GM10248 (cell line): ENCODE data around the gene OR2J3.
"Not testable (repeated sequence)": the region's sequence is repeated elsewhere in the genome, so short reads cannot be mapped to it uniquely, and the experiment has no call there.

Experiments
- CTCF ChIA-PET: fragments of 300-600 bp; sonication (Branson Sonifier 250); formaldehyde crosslinking; extraction: SDS; loops from one replicate; lab custom pipeline; 2021; ENCODE audit warnings: antibody characterized with exemption; lab: Yijun Ruan, JAX
- POLR2A ChIA-PET: fragments of 350-650 bp; sonication (Branson Sonifier 250); formaldehyde crosslinking; extraction: SDS; loops from one replicate; lab custom pipeline; 2020; ENCODE audit warnings: antibody characterized with exemption; lab: Yijun Ruan, JAX
- DNase-seq: peaks from one replicate; pipeline ENCODE4 v3.0.0; 2012; ENCODE audit errors: extremely low spot score
- TF ChIP-seq, protein P1 (sequence below): IDR thresholded peaks from 2 replicates; pipeline ENCODE4 v1.5.1; 2012; ENCODE audit warnings: mild to moderate bottlenecking, low read depth; ENCODE audit errors: extremely low read depth, missing control alignments, control extremely low read depth

Gene OR2J3

DNA sequence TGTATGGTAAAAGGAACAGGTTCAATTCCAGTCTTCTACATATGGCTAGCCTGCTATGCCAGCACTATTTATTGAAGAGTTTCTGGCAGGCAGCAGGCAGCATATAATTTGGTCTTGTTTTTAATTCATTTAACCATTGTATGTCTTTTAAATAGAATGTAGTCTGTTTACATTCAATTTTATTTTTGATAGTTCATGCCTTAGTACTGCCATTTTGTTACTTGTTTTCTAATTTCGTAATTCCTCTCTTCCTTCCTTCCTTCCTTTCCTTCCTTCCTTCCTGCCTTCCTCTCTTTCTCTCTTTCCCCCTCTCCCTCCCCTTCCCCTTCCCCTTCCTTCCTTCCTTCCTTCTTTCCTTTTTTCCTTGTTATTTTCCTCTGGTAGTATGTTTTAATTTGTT is 45.2 kb downstream of the OR2J3 start:
- ChIA-PET CTCF (no interaction called here), POLR2A (no interaction called here)
- no peak for DNase-seq
- TF ChIP-seq, protein P1, sequence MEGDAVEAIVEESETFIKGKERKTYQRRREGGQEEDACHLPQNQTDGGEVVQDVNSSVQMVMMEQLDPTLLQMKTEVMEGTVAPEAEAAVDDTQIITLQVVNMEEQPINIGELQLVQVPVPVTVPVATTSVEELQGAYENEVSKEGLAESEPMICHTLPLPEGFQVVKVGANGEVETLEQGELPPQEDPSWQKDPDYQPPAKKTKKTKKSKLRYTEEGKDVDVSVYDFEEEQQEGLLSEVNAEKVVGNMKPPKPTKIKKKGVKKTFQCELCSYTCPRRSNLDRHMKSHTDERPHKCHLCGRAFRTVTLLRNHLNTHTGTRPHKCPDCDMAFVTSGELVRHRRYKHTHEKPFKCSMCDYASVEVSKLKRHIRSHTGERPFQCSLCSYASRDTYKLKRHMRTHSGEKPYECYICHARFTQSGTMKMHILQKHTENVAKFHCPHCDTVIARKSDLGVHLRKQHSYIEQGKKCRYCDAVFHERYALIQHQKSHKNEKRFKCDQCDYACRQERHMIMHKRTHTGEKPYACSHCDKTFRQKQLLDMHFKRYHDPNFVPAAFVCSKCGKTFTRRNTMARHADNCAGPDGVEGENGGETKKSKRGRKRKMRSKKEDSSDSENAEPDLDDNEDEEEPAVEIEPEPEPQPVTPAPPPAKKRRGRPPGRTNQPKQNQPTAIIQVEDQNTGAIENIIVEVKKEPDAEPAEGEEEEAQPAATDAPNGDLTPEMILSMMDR: no peak

DNA sequence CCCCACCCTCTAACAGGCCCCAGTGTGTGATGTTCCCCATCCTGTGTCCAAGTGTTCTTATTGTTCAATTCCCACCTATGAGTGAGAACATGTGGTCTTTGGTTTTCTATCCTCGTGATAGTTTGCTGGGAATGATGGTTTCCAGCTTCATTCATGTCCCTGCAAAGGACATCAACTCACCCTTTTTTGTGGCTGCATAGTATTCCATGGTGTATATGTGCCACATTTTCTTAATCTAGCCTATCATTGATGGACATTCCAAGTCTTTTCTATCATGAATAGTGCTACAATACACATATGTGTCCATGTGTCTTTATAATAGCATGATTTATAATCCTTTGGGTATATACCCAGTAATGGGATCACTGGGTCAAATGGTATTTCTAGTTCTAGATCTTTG is 47.3 kb downstream of the OR2J3 start:
- POLR2A ChIA-PET, DNase-seq: not testable (repeated sequence)

DNA sequence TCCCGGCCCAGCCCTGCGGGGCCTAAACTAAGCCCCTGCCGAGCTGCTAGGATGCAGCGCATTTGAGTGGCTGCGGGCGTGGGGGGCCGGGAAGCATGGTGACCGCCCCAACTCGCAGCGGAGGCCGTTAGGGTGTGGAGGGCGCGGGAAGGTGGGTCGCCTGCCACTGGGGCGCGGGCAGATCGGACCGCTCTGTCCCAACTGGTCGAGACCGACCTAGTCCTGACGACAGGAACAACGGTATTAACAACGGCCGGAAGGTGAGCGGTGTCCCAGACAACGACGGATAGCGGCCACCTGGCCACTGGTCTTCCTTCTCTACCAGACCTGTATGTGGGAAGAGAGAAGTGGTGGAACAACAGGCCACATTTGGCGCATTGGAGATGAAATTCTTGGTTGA is 52.1 kb downstream of the OR2J3 start:
- CTCF ChIA-PET: interaction anchor here (1.2 kb wide), 1 partner anchor 14 kb away, joined by 3 read pairs; no protein-coding TSS in a partner anchor
- POLR2A ChIA-PET, DNase-seq: not testable (repeated sequence)

More for the DNA sequence above, 47.3 kb downstream of the OR2J3 start:
- CTCF ChIA-PET: not testable (repeated sequence)
